K562 (cell line): ENCODE data around the gene CELA1. TPM values are rescaled to one million over a fixed set of nuclear protein-coding genes. Genes with fewer than 3 reads are reported as not detected.

ENCODE experiments used
- ATF7 ChIP-seq: fragments of 450-650 bp; IDR thresholded peaks from 2 replicates; pipeline ENCODE4 v1.7.1; 2014; ENCODE audit warnings: mild to moderate bottlenecking, moderate library complexity
- C11orf30 ChIP-seq: fragments of 450-650 bp; IDR thresholded peaks from 2 replicates; pipeline ENCODE4 v1.6.1; 2016; ENCODE audit warnings: low read depth, mild to moderate bottlenecking
- CBFA2T3 ChIP-seq: fragments of 450-650 bp; IDR thresholded peaks from 2 replicates; pipeline ENCODE4 v1.6.1; 2017
- CBFB ChIP-seq: sonication (generic); formaldehyde crosslinking; IDR thresholded peaks from 2 replicates; pipeline ENCODE4 v1.4.0; 2020; ENCODE audit warnings: mild to moderate bottlenecking, missing genetic modification reagents
- CREM ChIP-seq: IDR thresholded peaks from 2 replicates; pipeline ENCODE4 v1.6.1; 2014; ENCODE audit warnings: antibody characterized with exemption, low read depth
- EP300 ChIP-seq: IDR thresholded peaks from 2 replicates; pipeline ENCODE4 v1.6.1; 2012; ENCODE audit warnings: low read length, improper control_type of control experiment
- FOXK2 ChIP-seq, 2 experiments: fragments of 450-650 bp; IDR thresholded peaks in 1 of 2; conservative IDR thresholded peaks in 1 of 2; 2 replicates each; pipeline ENCODE4 v1.6.1; 2016; ENCODE audit warnings: low read depth in 2 of 2, mild to moderate bottlenecking in 1 of 2
- HDAC1 ChIP-seq, 2 experiments: fragments of 450-650 bp; IDR thresholded peaks; 2 replicates each; pipeline ENCODE4 v1.6.1; 2016 to 2017; ENCODE audit warnings: inconsistent platforms in 1 of 2, mild to moderate bottlenecking in 1 of 2, moderate library complexity in 1 of 2
- HDAC6 ChIP-seq: IDR thresholded peaks from 2 replicates; pipeline ENCODE4 v1.6.1; 2012; ENCODE audit warnings: low read depth, mild to moderate bottlenecking, control low read depth, inconsistent platforms, low read length, moderate library complexity
- HNRNPLL ChIP-seq: fragments of 200-400 bp; formaldehyde crosslinking; IDR thresholded peaks from 2 replicates; pipeline ENCODE4 v1.6.1; 2017; ENCODE audit warnings: low read length, low read depth, mild to moderate bottlenecking; ENCODE audit not compliant: poor library complexity, severe bottlenecking
- MAFG ChIP-seq: fragments of 450-650 bp; conservative IDR thresholded peaks from 2 replicates; pipeline ENCODE4 v1.6.1; 2016; ENCODE audit warnings: missing genetic modification characterization, missing compliant biosample characterization
- MCM2 ChIP-seq: fragments of 450-650 bp; IDR thresholded peaks from 2 replicates; pipeline ENCODE4 v1.6.1; 2017; ENCODE audit warnings: low read depth, mild to moderate bottlenecking
- MEIS2 ChIP-seq: fragments of 450-650 bp; IDR thresholded peaks from 2 replicates; pipeline ENCODE4 v1.6.1; 2014; ENCODE audit warnings: mild to moderate bottlenecking; ENCODE audit not compliant: partially characterized antibody
- NCOR1 ChIP-seq: fragments of 450-650 bp; IDR thresholded peaks from 2 replicates; pipeline ENCODE4 v1.6.1; 2016; ENCODE audit warnings: mild to moderate bottlenecking, moderate library complexity
- POLR2AphosphoS5 ChIP-seq: IDR thresholded peaks from 2 replicates; pipeline ENCODE4 v1.6.1; 2011; ENCODE audit warnings: mild to moderate bottlenecking, low read depth, low read length, moderate library complexity; ENCODE audit not compliant: control insufficient read depth, insufficient read depth
- POLR2B ChIP-seq: fragments of 450-650 bp; IDR thresholded peaks from 2 replicates; pipeline ENCODE4 v1.6.1; 2018; ENCODE audit warnings: low read depth; ENCODE audit not compliant: partially characterized antibody
- RBM15 ChIP-seq: fragments of 200-400 bp; formaldehyde crosslinking; IDR thresholded peaks from 2 replicates; pipeline ENCODE4 v1.6.1; 2018; ENCODE audit warnings: mild to moderate bottlenecking, low read length, moderate library complexity; ENCODE audit not compliant: insufficient read depth
- RCOR1 ChIP-seq, 2 experiments: IDR thresholded peaks; 2 replicates each; pipeline ENCODE4 v1.6.1; 2012; ENCODE audit warnings: low read depth in 2 of 2, low read length in 2 of 2, borderline replicate concordance in 1 of 2, improper control_type of control experiment in 1 of 2
- SMARCA4 ChIP-seq: fragments of 450-650 bp; IDR thresholded peaks from 2 replicates; pipeline ENCODE4 v1.6.1; 2016
- SMARCA5 ChIP-seq: fragments of 450-650 bp; IDR thresholded peaks from 2 replicates; pipeline ENCODE4 v1.6.1; 2016
- SMARCE1 ChIP-seq: fragments of 450-650 bp; IDR thresholded peaks from 2 replicates; pipeline ENCODE4 v1.7.1; 2016; ENCODE audit warnings: mild to moderate bottlenecking
- SPI1 ChIP-seq: IDR thresholded peaks from 2 replicates; pipeline ENCODE4 v1.6.1; 2011; ENCODE audit warnings: low read depth, low read length, control low read depth, borderline replicate concordance
- SREBF2 ChIP-seq: sonication (generic); formaldehyde crosslinking; IDR thresholded peaks from 2 replicates; pipeline ENCODE4 v1.4.0; 2020; ENCODE audit warnings: mild to moderate bottlenecking, missing genetic modification reagents
- SRF ChIP-seq, 2 experiments: fragments of 250-450, 450-650 bp in 1 of 2; sonication (Bioruptor Pico) in 1 of 2; sonication (generic) in 1 of 2; formaldehyde crosslinking; IDR thresholded peaks; 2 replicates each; pipeline versions ENCODE4 v1.5.0 to v1.5.1; 2020 to 2022; ENCODE audit warnings: mild to moderate bottlenecking in 1 of 2, missing genetic modification reagents in 1 of 2
- TAF15 ChIP-seq: fragments of 200-400 bp; formaldehyde crosslinking; IDR thresholded peaks from 2 replicates; pipeline ENCODE4 v1.6.1; 2017; ENCODE audit warnings: mild to moderate bottlenecking, low read depth, low read length, moderate library complexity
- ZNF668 ChIP-seq: fragments of 250-450 bp; sonication (Bioruptor Pico); IDR thresholded peaks from 2 replicates; pipeline ENCODE4 v1.8.0; 2022; ENCODE audit warnings: mild to moderate bottlenecking, inconsistent platforms
- polyA plus RNA-seq, 8 experiments: library from polyadenylated mRNA; depleted of rRNA in 4 of 8; stranded (reverse) in 5 of 8; unstranded in 3 of 8; fragments of >200 nt; fragmentation: Nextera tagmentation in 2 of 8; fragmentation: Illumina TruSeq in 1 of 8; extraction: Ambion mirVana in 2 of 8; extraction: Trizol in 1 of 8; gene quantifications; 2 replicates each; pipeline versions ENCODE4 v1.2.1 to v1.2.3, GENCODE V29; 2011 to 2014; ENCODE audit warnings: inconsistent platforms in 1 of 8, missing spikeins in 1 of 8
- total RNA-seq, 7 experiments: library from RNA; depleted of rRNA in 6 of 7; stranded (reverse); fragments of >200 nt in 6 of 7; fragmentation: Illumina TruSeq in 2 of 7; extraction: Trizol in 2 of 7; gene quantifications; 2 replicates each; pipeline versions ENCODE4 v1.2.1 to v1.2.3, GENCODE V29; 2011 to 2021; ENCODE audit warnings: low replicate concordance in 1 of 7
- TF ChIP-seq, protein P1 (sequence below): fragments of 450-650 bp; IDR thresholded peaks from 2 replicates; pipeline ENCODE4 v1.6.1; 2016
- TF ChIP-seq, protein P2 (sequence below): sonication (generic); formaldehyde crosslinking; IDR thresholded peaks from 2 replicates; pipeline ENCODE4 v1.9.0; 2022; ENCODE audit warnings: mild to moderate bottlenecking, missing genetic modification reagents
- TF ChIP-seq, protein P3 (sequence below): IDR thresholded peaks from 2 replicates; pipeline ENCODE4 v1.6.1; 2011; ENCODE audit not compliant: insufficient read length; ENCODE audit errors: extremely low read depth

Gene CELA1
- total and polyA plus RNA-seq, 9 of the 15 experiments (the other 6 are each of a cell fraction or from before 2014, with no cell fraction given): 0.06 to 0.27 (median 0.22) TPM; not detected in 6

DNA sequence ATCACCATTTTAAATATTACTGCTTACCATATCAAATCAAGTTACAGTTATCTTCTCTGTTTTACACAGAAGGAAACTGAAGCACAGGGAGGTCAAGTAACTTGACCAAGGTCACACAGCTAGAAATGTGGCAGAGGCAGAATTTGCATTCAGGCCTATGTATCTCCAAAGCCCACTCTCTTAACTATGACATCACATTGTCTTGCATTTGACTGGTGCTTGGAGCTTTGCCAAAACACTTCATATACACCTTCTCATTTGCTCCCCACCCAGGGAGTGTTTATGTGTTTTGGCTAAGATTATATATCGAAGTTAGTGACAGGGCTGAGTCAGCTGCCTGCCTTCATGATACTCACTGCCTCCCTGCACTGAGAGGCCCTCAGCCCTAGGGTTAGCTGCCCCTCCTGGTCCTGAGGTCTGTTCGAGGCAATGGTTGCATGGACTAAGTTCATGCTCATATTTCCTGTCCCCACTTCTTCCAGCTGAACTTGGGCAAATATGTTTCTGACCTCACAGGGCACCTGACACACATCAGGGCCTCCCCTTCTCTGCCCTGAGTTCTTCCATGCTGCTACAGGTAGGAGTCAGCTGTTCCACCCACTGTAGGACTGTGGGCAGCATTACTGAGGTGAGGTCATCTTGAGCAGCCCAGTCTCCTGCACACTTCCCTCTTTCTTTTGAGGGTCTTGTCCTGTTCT is 43.0 kb upstream of the CELA1 start (continued):
- TF ChIP-seq HDAC1 (IDR thresholded peaks at IDR 0.05) (peak; percentile 34 to 59; a peak in 2 of 4 replicates), TAF15 (no peak), POLR2B (no peak), SMARCA4 (peak; percentile 62), SMARCE1 (peak; percentile 63; the same call in 1 of the 2 replicates), FOXK2 (conservative IDR thresholded peaks at IDR 0.05 in 1 of 2, IDR thresholded peaks at IDR 0.05 in 1 of 2; ENCODE audit: low read depth in 2 of 2) (peak in 1 of 2 experiments; percentile 65; a peak in 2 of 4 replicates), MAFG (tag) (0 out of 2 replicates have a peak, but pooled peaks have one; percentile 43), C11orf30 (peak; percentile 75), CREM (peak; percentile 71), SRF (CRISPR knock-in tag; IDR thresholded peaks at IDR 0.05) (peak in 1 of 2 experiments; percentile 78; a peak in 1 of 4 replicates), ATF7 (peak; percentile 93), CBFA2T3 (peak; percentile 90), HDAC6 (no peak), POLR2AphosphoS5 (peak; percentile 65; the same call in 1 of the 2 replicates), HNRNPLL (no peak), SPI1 (peak; percentile 64; the same call in 1 of the 2 replicates), NCOR1 (peak; percentile 76), CBFB (CRISPR knock-in tag) (0 out of 2 replicates have a peak, but pooled peaks have one; percentile 48), ZNF668 (no peak), MCM2 (no peak), SMARCA5 (peak; percentile 91), SREBF2 (CRISPR knock-in tag) (0 out of 2 replicates have a peak, but pooled peaks have one; percentile 26), MEIS2 (peak; percentile 87), EP300 (peak; percentile 44; the same call in 1 of the 2 replicates), RCOR1 (IDR thresholded peaks at IDR 0.05; ENCODE audit: borderline replicate concordance in 1 of 2, low read depth in 2 of 2, low read length in 2 of 2) (peak in 1 of 2 experiments; percentile 63; a peak in 1 of 4 replicates), RBM15 (no peak)
- TF ChIP-seq, protein P1, sequence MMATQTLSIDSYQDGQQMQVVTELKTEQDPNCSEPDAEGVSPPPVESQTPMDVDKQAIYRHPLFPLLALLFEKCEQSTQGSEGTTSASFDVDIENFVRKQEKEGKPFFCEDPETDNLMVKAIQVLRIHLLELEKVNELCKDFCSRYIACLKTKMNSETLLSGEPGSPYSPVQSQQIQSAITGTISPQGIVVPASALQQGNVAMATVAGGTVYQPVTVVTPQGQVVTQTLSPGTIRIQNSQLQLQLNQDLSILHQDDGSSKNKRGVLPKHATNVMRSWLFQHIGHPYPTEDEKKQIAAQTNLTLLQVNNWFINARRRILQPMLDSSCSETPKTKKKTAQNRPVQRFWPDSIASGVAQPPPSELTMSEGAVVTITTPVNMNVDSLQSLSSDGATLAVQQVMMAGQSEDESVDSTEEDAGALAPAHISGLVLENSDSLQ: peak; percentile 83
- TF ChIP-seq, protein P2, sequence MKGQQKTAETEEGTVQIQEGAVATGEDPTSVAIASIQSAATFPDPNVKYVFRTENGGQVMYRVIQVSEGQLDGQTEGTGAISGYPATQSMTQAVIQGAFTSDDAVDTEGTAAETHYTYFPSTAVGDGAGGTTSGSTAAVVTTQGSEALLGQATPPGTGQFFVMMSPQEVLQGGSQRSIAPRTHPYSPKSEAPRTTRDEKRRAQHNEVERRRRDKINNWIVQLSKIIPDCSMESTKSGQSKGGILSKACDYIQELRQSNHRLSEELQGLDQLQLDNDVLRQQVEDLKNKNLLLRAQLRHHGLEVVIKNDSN (CRISPR knock-in tag): peak; percentile 40; the same call in 1 of the 2 replicates
- TF ChIP-seq, protein P3, sequence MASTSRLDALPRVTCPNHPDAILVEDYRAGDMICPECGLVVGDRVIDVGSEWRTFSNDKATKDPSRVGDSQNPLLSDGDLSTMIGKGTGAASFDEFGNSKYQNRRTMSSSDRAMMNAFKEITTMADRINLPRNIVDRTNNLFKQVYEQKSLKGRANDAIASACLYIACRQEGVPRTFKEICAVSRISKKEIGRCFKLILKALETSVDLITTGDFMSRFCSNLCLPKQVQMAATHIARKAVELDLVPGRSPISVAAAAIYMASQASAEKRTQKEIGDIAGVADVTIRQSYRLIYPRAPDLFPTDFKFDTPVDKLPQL: no peak
